Smooth muscle cell (in vitro differentiated cells): ENCODE measurements around the gene TOMM7. TPM values are rescaled to one million over a fixed set of nuclear protein-coding genes. Genes with fewer than 3 reads are reported as not detected.

Experiments
- DNase-seq: peaks from one replicate; lab custom pipeline; 2025; ENCODE audit not compliant: unreplicated experiment; lab: John Stamatoyannopoulos, UW
- H2AFZ ChIP-seq: fragments of 200-600 bp; sonication (generic); 2 replicates; pipeline ENCODE4 v1.6.0; 2016; ENCODE audit warnings: antibody characterized with exemption, low read depth, mild to moderate bottlenecking
- H3F3A ChIP-seq: fragments of 200-600 bp; sonication (generic); 2 replicates; pipeline ENCODE4 v1.6.0; 2017; ENCODE audit warnings: antibody characterized with exemption, low read depth
- H3K27ac ChIP-seq: fragments of 200-600 bp; sonication (generic); 2 replicates; pipeline ENCODE4 v1.5.1; 2016; ENCODE audit warnings: low read depth, mild to moderate bottlenecking
- H3K27me3 ChIP-seq: fragments of 200-600 bp; sonication (generic); 2 replicates; pipeline ENCODE4 v1.6.1; 2016; ENCODE audit warnings: low read depth, mild to moderate bottlenecking
- H3K36me3 ChIP-seq: fragments of 200-600 bp; sonication (generic); 2 replicates; pipeline ENCODE4 v1.5.1; 2016; ENCODE audit warnings: low read depth
- H3K4me1 ChIP-seq: fragments of 200-600 bp; sonication (generic); 2 replicates; pipeline ENCODE4 v1.5.1; 2016; ENCODE audit warnings: low read depth
- H3K4me2 ChIP-seq: fragments of 200-600 bp; sonication (generic); 2 replicates; pipeline ENCODE4 v1.6.0; 2016; ENCODE audit warnings: mild to moderate bottlenecking
- H3K4me3 ChIP-seq: fragments of 200-600 bp; sonication (generic); 2 replicates; pipeline ENCODE4 v1.5.1; 2016; ENCODE audit warnings: mild to moderate bottlenecking
- H3K79me2 ChIP-seq: fragments of 200-600 bp; sonication (generic); 2 replicates; pipeline ENCODE4 v1.6.0; 2016; ENCODE audit warnings: low read depth, mild to moderate bottlenecking
- H3K9ac ChIP-seq: fragments of 200-600 bp; sonication (generic); 2 replicates; pipeline ENCODE4 v1.6.0; 2016; ENCODE audit warnings: low read depth
- H3K9me3 ChIP-seq: fragments of 200-600 bp; sonication (generic); replicated peaks from 2 replicates; pipeline ENCODE4 v1.5.1; 2016; ENCODE audit warnings: low read depth
- H4K20me1 ChIP-seq: fragments of 200-600 bp; sonication (generic); 2 replicates; pipeline ENCODE4 v1.6.0; 2016; ENCODE audit warnings: low read depth
- CTCF ChIP-seq: fragments of 200-600 bp; sonication (generic); IDR thresholded peaks from 2 replicates; pipeline ENCODE4 v1.5.1; 2017; ENCODE audit warnings: borderline replicate concordance, mild to moderate bottlenecking, antibody characterized with exemption; ENCODE audit not compliant: insufficient read depth, poor library complexity, severe bottlenecking
- whole genome bisulfite sequencing: methylation state at CpG from one replicate; pipeline ENCODE4 v1.1.7; 2016; ENCODE audit warnings: low lambda C conversion rate; 5-methylcytosine and 5-hydroxymethylcytosine counted together
- polyA plus RNA-seq: library from polyadenylated mRNA; unstranded; fragments of >200 nt; fragmentation: Nextera tagmentation; extraction: Ambion mirVana; gene quantifications from 2 replicates; pipeline ENCODE4 v1.2.1, GENCODE V29; 2016
- total RNA-seq: library from RNA; depleted of rRNA; stranded (reverse); fragments of >200 nt; gene quantifications from 2 replicates; pipeline ENCODE4 v1.2.3, GENCODE V29; 2014

TOMM7 gene
- total and polyA plus RNA-seq, 2 experiments from 2014 or later = 202 to 285 TPM

DNA sequence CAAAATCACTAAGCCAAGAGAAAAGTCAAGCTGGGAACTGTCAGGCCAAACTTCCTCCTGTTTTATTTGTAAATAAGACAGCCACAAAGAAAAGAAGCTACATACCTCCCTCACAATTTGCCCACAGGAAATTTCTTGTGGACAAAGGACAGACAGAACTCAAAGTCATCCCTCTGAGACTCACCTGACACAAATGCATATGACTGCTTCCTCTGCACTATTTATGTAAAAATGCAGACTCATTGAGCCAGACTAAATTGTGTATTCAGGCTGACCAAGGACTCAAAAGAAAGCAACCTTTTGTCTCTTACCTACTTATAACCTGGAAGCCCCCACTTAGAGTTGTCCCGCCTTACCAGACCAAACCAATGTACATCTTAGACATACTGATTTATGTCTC, 11.8 kb downstream of the TOMM7 start:
- H3K36me3 ChIP-seq = peaks cover 3% of the 10 kb centered on the region
- no peak overlapping the region for H2AFZ ChIP-seq
- H3K4me2 ChIP-seq = no peak overlapping the region
- H3K4me3 ChIP-seq = no peak overlapping the region
- peaks cover 25% of the 10 kb centered on the region for H4K20me1 ChIP-seq
- H3F3A ChIP-seq = peaks cover 6% of the 10 kb centered on the region
- H3K27ac ChIP-seq = peak overlapping the region; percentile 57
- H3K79me2 ChIP-seq = no peaks in the 10 kb centered on the region
- no peak for TF ChIP-seq CTCF
- no peaks in the 10 kb centered on the region for H3K4me1 ChIP-seq
- no peak overlapping the region for H3K9ac ChIP-seq
- no peaks in the 10 kb centered on the region for H3K9me3 ChIP-seq
- 76% methylated on average over 1 of the region's 1 CpG for WGBS
- no peaks in the 10 kb centered on the region for H3K27me3 ChIP-seq
- DNase-seq = no peak

DNA sequence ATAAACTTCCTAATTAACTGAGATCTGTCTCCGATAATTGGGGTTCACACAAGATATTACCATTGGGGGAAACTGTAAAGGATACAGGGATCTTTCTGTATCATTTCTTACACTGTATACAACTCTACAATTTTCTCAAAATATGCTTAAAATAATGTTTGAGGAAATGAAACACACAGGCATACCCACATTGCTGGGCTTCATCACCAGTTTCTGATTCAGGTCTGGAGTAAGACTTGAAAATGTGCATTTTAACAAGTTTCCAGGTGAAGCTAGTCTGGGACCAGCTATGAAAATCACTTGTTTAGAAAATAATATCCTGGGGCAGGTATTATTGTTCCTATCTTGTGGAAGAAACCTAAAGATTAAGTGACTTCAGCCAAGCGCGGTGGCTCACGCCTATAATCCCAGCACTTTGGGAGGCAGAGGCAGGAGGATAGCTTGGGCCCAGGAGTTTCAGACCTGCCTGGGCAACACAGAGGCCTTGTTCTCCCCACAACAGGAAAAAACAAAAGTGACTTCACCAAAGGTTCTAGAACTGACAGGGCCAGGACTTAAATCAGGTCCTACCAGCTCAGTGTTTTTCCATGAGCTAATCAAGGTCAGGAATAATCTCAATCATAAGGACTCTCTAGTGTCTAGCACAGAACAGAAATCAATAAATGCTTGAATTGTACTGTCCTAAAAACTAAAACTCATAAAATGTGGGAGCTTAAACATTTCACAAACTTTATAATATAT, 12.6 kb downstream of the TOMM7 start:
- no peak overlapping the region for H3K4me3 ChIP-seq
- peaks cover 3% of the 10 kb centered on the region for H3K36me3 ChIP-seq
- no peak overlapping the region for H2AFZ ChIP-seq
- DNase-seq = no peak
- H3K4me1 ChIP-seq = no peaks in the 10 kb centered on the region
- no peak for TF ChIP-seq CTCF
- H3K27me3 ChIP-seq = no peaks in the 10 kb centered on the region
- no peaks in the 10 kb centered on the region for H3K79me2 ChIP-seq
- H3K4me2 ChIP-seq = no peak overlapping the region
- WGBS = 92% methylated on average over 4 of the region's 4 CpGs
- H4K20me1 ChIP-seq = peaks cover 17% of the 10 kb centered on the region
- no peaks in the 10 kb centered on the region for H3K9me3 ChIP-seq
- no peak overlapping the region for H3K9ac ChIP-seq
- peaks cover 6% of the 10 kb centered on the region for H3F3A ChIP-seq
- peak overlapping the region; percentile 57 for H3K27ac ChIP-seq

GRCh38 chr7:22808140-22808539, 14.5 kb downstream of the TOMM7 start:
- no peak for TF ChIP-seq CTCF
- Histone ChIP-seq H3K4me2 (no peak overlapping the region), H3K27ac (no peak overlapping the region), H3F3A (no peaks in the 10 kb centered on the region), H3K9ac (no peak overlapping the region), H3K36me3 (peaks cover 3% of the 10 kb centered on the region), H3K27me3 (no peaks in the 10 kb centered on the region), H3K79me2 (no peaks in the 10 kb centered on the region), H3K4me1 (no peaks in the 10 kb centered on the region), H4K20me1 (no peaks in the 10 kb centered on the region), H3K9me3 (no peaks in the 10 kb centered on the region), H3K4me3 (no peak overlapping the region), H2AFZ (no peak overlapping the region)
- 91% methylated on average over 6 of the region's 6 CpGs for WGBS
- DNase-seq = no peak

GRCh38 chr7:22806752-22807151, 15.9 kb downstream of the TOMM7 start:
- H3K4me3 ChIP-seq = no peak overlapping the region
- no peak for TF ChIP-seq CTCF
- H3K9ac ChIP-seq = no peak overlapping the region
- no peak for DNase-seq
- no peak overlapping the region for H3K27ac ChIP-seq
- H3K4me2 ChIP-seq = no peak overlapping the region
- WGBS = 92% methylated on average over 4 of the region's 4 CpGs
- no peaks in the 10 kb centered on the region for H3K4me1 ChIP-seq
- no peak overlapping the region for H2AFZ ChIP-seq
- no peaks in the 10 kb centered on the region for H3K36me3 ChIP-seq
- no peaks in the 10 kb centered on the region for H3K27me3 ChIP-seq
- no peaks in the 10 kb centered on the region for H4K20me1 ChIP-seq
- no peaks in the 10 kb centered on the region for H3K9me3 ChIP-seq
- H3F3A ChIP-seq = no peaks in the 10 kb centered on the region
- no peaks in the 10 kb centered on the region for H3K79me2 ChIP-seq
